A549 (cell line): ENCODE measurements around the gene RPGR. TPM values are rescaled to one million over a fixed set of nuclear protein-coding genes. Genes with fewer than 3 reads are reported as not detected.

Experiments
- ATAC-seq, 2 experiments: fragments of 200-7000 bp in 1 of 2; fragments of >200 bp in 1 of 2; cut with Nextera tagmentation in 1 of 2; cut with Tn5 transposase in 1 of 2; 3 replicates each; pipeline versions ENCODE4 v1.8.0 to v1.9.1; 2018 to 2020; ENCODE audit warnings: mild to moderate bottlenecking in 1 of 2, moderate library complexity in 1 of 2
- CTCF ChIA-PET: fragments of 300-600 bp; sonication (Branson Sonifier 250); formaldehyde crosslinking; extraction: SDS; loops from one replicate; lab custom pipeline; 2021; ENCODE audit warnings: antibody characterized with exemption, inconsistent platforms; lab: Yijun Ruan, JAX
- POLR2A ChIA-PET: fragments of 350-600 bp; formaldehyde crosslinking; extraction: SDS; loops from one replicate; lab custom pipeline; 2021; ENCODE audit warnings: antibody characterized with exemption, inconsistent platforms; lab: Yijun Ruan, JAX
- DNase-seq, 2 experiments: peaks; one replicate each; pipeline versions ENCODE4 v3.0.0 to v3.0.0-alpha.2; 2011 to 2016; ENCODE audit warnings: low read depth in 1 of 2, low spot score in 1 of 2
- FAIRE-seq: peaks from 2 replicates; lab custom pipeline; 2011; peaks lifted over from hg19 to GRCh38; lab: Jason Lieb, UNC
- H3K27ac ChIP-seq, 2 experiments: fragments of >200 bp; sonication (Bioruptor Twin); formaldehyde crosslinking; 3 replicates each; pipeline ENCODE4 v1.5.1; 2016 to 2017
- H3K4me1 ChIP-seq: fragments of >200 bp; sonication (Bioruptor Twin); formaldehyde crosslinking; 3 replicates; pipeline ENCODE4 v1.6.1; 2016
- H3K4me2 ChIP-seq: fragments of >200 bp; sonication (Bioruptor Twin); formaldehyde crosslinking; 3 replicates; pipeline ENCODE4 v1.6.1; 2016
- H3K4me3 ChIP-seq: fragments of >200 bp; sonication (Bioruptor Twin); formaldehyde crosslinking; 3 replicates; pipeline ENCODE4 v1.5.1; 2016
- H3K9me3 ChIP-seq: fragments of >200 bp; sonication (Bioruptor Twin); formaldehyde crosslinking; 3 replicates; pipeline ENCODE4 v1.6.1; 2016
- ATOH8 ChIP-seq: fragments of 250-450 bp; sonication (Bioruptor Pico); IDR thresholded peaks from 2 replicates; pipeline ENCODE4 v1.5.0; 2020; ENCODE audit warnings: low read depth, mild to moderate bottlenecking, moderate library complexity
- BHLHE40 ChIP-seq: IDR thresholded peaks from 2 replicates; pipeline ENCODE4 v1.6.1; 2012; ENCODE audit warnings: low read depth, low read length, inconsistent platforms
- EP300 ChIP-seq, 2 experiments: fragments of >200 bp; sonication (Bioruptor Twin); formaldehyde crosslinking; IDR thresholded peaks; 2 replicates in 1 of 2; 3 replicates in 1 of 2; pipeline ENCODE4 v1.6.1; 2016 to 2017
- FOSB ChIP-seq: fragments of 250-450 bp; sonication (Bioruptor Pico); IDR thresholded peaks from 2 replicates; pipeline ENCODE4 v1.5.0; 2020; ENCODE audit warnings: mild to moderate bottlenecking, moderate library complexity
- FOXS1 ChIP-seq: fragments of 250-450 bp; sonication (Bioruptor Pico); IDR thresholded peaks from 2 replicates; pipeline ENCODE4 v1.5.0; 2020; ENCODE audit warnings: mild to moderate bottlenecking, moderate library complexity
- HES2 ChIP-seq: fragments of >200 bp; sonication (Bioruptor Twin); formaldehyde crosslinking; IDR thresholded peaks from 2 replicates; pipeline ENCODE4 v1.6.1; 2016
- HOXB13 ChIP-seq: fragments of 250-450 bp; sonication (Bioruptor Pico); IDR thresholded peaks from 2 replicates; pipeline ENCODE4 v1.5.0; 2020; ENCODE audit warnings: low read depth, mild to moderate bottlenecking, moderate library complexity
- HOXB5 ChIP-seq: fragments of 250-450 bp; sonication (Bioruptor Pico); IDR thresholded peaks from 2 replicates; pipeline ENCODE4 v1.5.0; 2020; ENCODE audit warnings: mild to moderate bottlenecking, moderate library complexity
- JUN ChIP-seq, 2 experiments: fragments of >200 bp; sonication (Bioruptor Twin); formaldehyde crosslinking; IDR thresholded peaks; 2 replicates in 1 of 2; 3 replicates in 1 of 2; pipeline ENCODE4 v1.6.1; 2016 to 2017
- JUNB ChIP-seq: fragments of >200 bp; sonication (Bioruptor Twin); formaldehyde crosslinking; IDR thresholded peaks from 2 replicates; pipeline ENCODE4 v1.6.1; 2016
- KDM5A ChIP-seq: fragments of 200-600 bp; sonication (generic); IDR thresholded peaks from 2 replicates; pipeline ENCODE4 v1.6.1; 2016; ENCODE audit warnings: antibody characterized with exemption, mild to moderate bottlenecking
- MAFK ChIP-seq: fragments of 450-650 bp; IDR thresholded peaks from 2 replicates; pipeline ENCODE4 v1.6.1; 2014; ENCODE audit not compliant: partially characterized antibody
- MAX ChIP-seq: IDR thresholded peaks from 2 replicates; pipeline ENCODE4 v1.6.1; 2012
- MAZ ChIP-seq: fragments of 150-350 bp; IDR thresholded peaks from 2 replicates; pipeline ENCODE4 v1.6.1; 2014; ENCODE audit warnings: antibody characterized with exemption, low read depth, low read length, borderline replicate concordance
- PHF8 ChIP-seq: fragments of 200-600 bp; sonication (generic); IDR thresholded peaks from 2 replicates; pipeline ENCODE4 v1.6.1; 2016; ENCODE audit warnings: low read depth, mild to moderate bottlenecking, antibody characterized with exemption, moderate library complexity, borderline replicate concordance
- RAD21 ChIP-seq, 2 experiments: fragments of >200 bp in 1 of 2; sonication (Bioruptor Twin) in 1 of 2; formaldehyde crosslinking in 1 of 2; IDR thresholded peaks in 1 of 2; conservative IDR thresholded peaks in 1 of 2; 2 replicates in 1 of 2; 3 replicates in 1 of 2; pipeline ENCODE4 v1.6.1; 2012 to 2018; ENCODE audit warnings: inconsistent platforms in 1 of 2
- RFX5 ChIP-seq: fragments of 450-650 bp; IDR thresholded peaks from 2 replicates; pipeline ENCODE4 v1.7.1; 2014; ENCODE audit warnings: antibody characterized with exemption, mild to moderate bottlenecking, moderate library complexity
- SMC3 ChIP-seq: fragments of >200 bp; sonication (Bioruptor Twin); formaldehyde crosslinking; IDR thresholded peaks from 3 replicates; pipeline ENCODE4 v1.6.1; 2018; ENCODE audit warnings: inconsistent platforms
- TFCP2L1 ChIP-seq: fragments of 250-450 bp; sonication (Bioruptor Pico); IDR thresholded peaks from 2 replicates; pipeline ENCODE4 v1.5.0; 2021; ENCODE audit warnings: mild to moderate bottlenecking
- USF2 ChIP-seq: fragments of 450-650 bp; IDR thresholded peaks from 2 replicates; pipeline ENCODE4 v1.6.1; 2014; ENCODE audit warnings: antibody characterized with exemption
- ZFP36 ChIP-seq: fragments of 450-650 bp; IDR thresholded peaks from 2 replicates; pipeline ENCODE4 v1.6.1; 2014; ENCODE audit warnings: borderline replicate concordance; ENCODE audit not compliant: partially characterized antibody
- WGBS: methylation state at CpG from one replicate; pipeline ENCODE4 v1.1.6; 2017; ENCODE audit errors: missing lambda C conversion rate; 5-methylcytosine and 5-hydroxymethylcytosine counted together
- polyA plus RNA-seq, 4 experiments: library from polyadenylated mRNA; depleted of rRNA in 3 of 4; stranded (reverse); fragments of >200 nt; fragmentation: RNase III in 1 of 4; extraction: RNeasy Plus Mini Kit Qiagen cat#74134 plus additional on column Dnase treatment in 1 of 4; gene quantifications; 2 replicates in 3 of 4; 3 replicates in 1 of 4; pipeline ENCODE4 v1.2.3, GENCODE V29; 2011 to 2017

Gene RPGR
- polyA plus RNA-seq, 2 of the 4 experiments (the other 2 are of a cell fraction): 8.1 to 10.5 TPM

- ATAC-seq (no peak), FAIRE-seq (no peak), DNase-seq (no peak)
- ChIA-PET CTCF (interaction anchor here (0.7 to 1.5 kb wide), 3 partner anchors 21 to 113 kb away, joined by 3 read pairs; partner anchors contain the start of gene RPGR), POLR2A (no interaction called here)
- WGBS: 91% methylated on average over 3 of the region's 3 CpGs
- Histone ChIP-seq H3K4me2 (no peak overlapping the region), H3K9me3 (no peaks in the 10 kb centered on the region), H3K4me3 (no peak overlapping the region), H3K27ac (no peak overlapping the region), H3K4me1 (no peaks in the 10 kb centered on the region)
- TF ChIP-seq JUNB: no peak
- TF ChIP-seq BHLHE40: no peak
- TF ChIP-seq EP300 (IDR thresholded peaks at IDR 0.05): no peak
Observed at GRCh38 chrX:38305971-38306370, 21.3 kb downstream of the RPGR start.

GRCh38 chrX:38304010-38304409 is 23.3 kb downstream of the RPGR start:
- TF ChIP-seq SMC3: no peak
- TF ChIP-seq JUN (IDR thresholded peaks at IDR 0.05): no peak
- H3K4me2 ChIP-seq: no peak overlapping the region
- FAIRE-seq (no peak), DNase-seq (peak in 1 of 2 experiments; percentile 22), ATAC-seq (peak in 1 of 2 experiments; percentile 79; a peak in 3 of 6 replicates)
- ChIA-PET POLR2A (no interaction called here), CTCF (interaction anchor here (1.0 to 3.4 kb wide), 5 partner anchors 9 to 36 kb away, joined by 3 to 22 read pairs (median 4); partner anchors contain the start of gene RPGR)
- H3K9me3 ChIP-seq: no peaks in the 10 kb centered on the region
- no peaks in the 10 kb centered on the region for H3K4me1 ChIP-seq
- 38% methylated on average over 4 of the region's 4 CpGs for WGBS
- no peak overlapping the region for H3K27ac ChIP-seq
- H3K4me3 ChIP-seq: no peak overlapping the region

DNA sequence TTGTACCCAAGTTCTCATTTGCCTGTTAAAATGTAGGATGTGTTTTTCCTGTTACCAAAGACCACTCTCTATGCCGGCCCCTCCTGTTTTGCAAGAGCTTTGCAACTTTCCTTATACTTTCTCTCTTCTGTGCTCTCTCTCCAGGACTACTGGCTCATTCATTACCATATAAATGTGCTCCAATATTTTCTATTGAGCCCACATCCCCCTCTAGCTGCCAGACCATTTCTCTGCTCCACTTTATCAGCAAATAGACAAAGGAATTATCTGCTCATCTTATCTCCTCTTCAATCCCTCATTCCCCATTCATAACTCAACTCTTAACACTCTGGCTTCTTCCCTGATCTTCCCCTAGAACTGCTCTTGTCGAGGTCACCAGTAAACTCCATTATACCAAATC is 33.6 kb downstream of the RPGR start:
- FAIRE-seq (no peak), ATAC-seq (no peak), DNase-seq (no peak)
- no peak overlapping the region for H3K27ac ChIP-seq
- WGBS: 71% methylated on average over 2 of the region's 2 CpGs
- TF ChIP-seq HES2 (no peak), MAFK (no peak), HOXB13 (CRISPR knock-in tag) (no peak), SMC3 (no peak), ZFP36 (no peak), BHLHE40 (no peak), RFX5 (no peak), TFCP2L1 (CRISPR knock-in tag) (no peak), FOSB (no peak)
- ChIA-PET CTCF (interaction anchor here (1.0 to 2.4 kb wide), 7 partner anchors 10 to 101 kb away, joined by 3 to 8 read pairs (median 3); partner anchors contain the start of gene RPGR), POLR2A (no interaction called here)
- H3K9me3 ChIP-seq: no peaks in the 10 kb centered on the region
- H3K4me3 ChIP-seq: no peak overlapping the region
- no peak overlapping the region for H3K4me2 ChIP-seq
- no peaks in the 10 kb centered on the region for H3K4me1 ChIP-seq

- POLR2A ChIA-PET: no interaction called here
- WGBS: 94% methylated on average over 5 of the region's 5 CpGs
- no peak for ATAC-seq
Observed at GRCh38 chrX:38287674-38288073, 39.6 kb downstream of the RPGR start.

More at GRCh38 chrX:38287674-38288073, 39.6 kb downstream of the RPGR start:
- no peak overlapping the region for H3K4me2 ChIP-seq
- peak; percentile 43 for FAIRE-seq
- CTCF ChIA-PET: no interaction called here
- H3K9me3 ChIP-seq: no peaks in the 10 kb centered on the region
- H3K4me1 ChIP-seq: no peaks in the 10 kb centered on the region
- no peak overlapping the region for H3K27ac ChIP-seq
- no peak for TF ChIP-seq PHF8
- TF ChIP-seq HOXB5 (CRISPR knock-in tag): no peak
- no peak for TF ChIP-seq RFX5
- TF ChIP-seq FOXS1 (CRISPR knock-in tag): no peak
- TF ChIP-seq MAX: no peak
- no peak for TF ChIP-seq RAD21 (conservative IDR thresholded peaks at IDR 0.05 in 1 of 2, IDR thresholded peaks at IDR 0.05 in 1 of 2)
- no peak for TF ChIP-seq TFCP2L1 (CRISPR knock-in tag)
- no peak for TF ChIP-seq KDM5A
- TF ChIP-seq JUN (IDR thresholded peaks at IDR 0.05): no peak
- no peak for TF ChIP-seq MAZ
- no peak for TF ChIP-seq HOXB13 (CRISPR knock-in tag)
- no peak for TF ChIP-seq USF2
- TF ChIP-seq ATOH8 (CRISPR knock-in tag): no peak
- DNase-seq: no peak
- H3K4me3 ChIP-seq: no peak overlapping the region
